HG03135 (cell line): ENCODE results near the gene ADRA2A.

ENCODE experiments used
- ATAC-seq: cut with Tn5 transposase; IDR thresholded peaks from one replicate; pipeline ENCODE4 v1.9.1; 2021; ENCODE audit warnings: mild to moderate bottlenecking, moderate library complexity; ENCODE audit not compliant: unreplicated experiment

Gene ADRA2A

DNA sequence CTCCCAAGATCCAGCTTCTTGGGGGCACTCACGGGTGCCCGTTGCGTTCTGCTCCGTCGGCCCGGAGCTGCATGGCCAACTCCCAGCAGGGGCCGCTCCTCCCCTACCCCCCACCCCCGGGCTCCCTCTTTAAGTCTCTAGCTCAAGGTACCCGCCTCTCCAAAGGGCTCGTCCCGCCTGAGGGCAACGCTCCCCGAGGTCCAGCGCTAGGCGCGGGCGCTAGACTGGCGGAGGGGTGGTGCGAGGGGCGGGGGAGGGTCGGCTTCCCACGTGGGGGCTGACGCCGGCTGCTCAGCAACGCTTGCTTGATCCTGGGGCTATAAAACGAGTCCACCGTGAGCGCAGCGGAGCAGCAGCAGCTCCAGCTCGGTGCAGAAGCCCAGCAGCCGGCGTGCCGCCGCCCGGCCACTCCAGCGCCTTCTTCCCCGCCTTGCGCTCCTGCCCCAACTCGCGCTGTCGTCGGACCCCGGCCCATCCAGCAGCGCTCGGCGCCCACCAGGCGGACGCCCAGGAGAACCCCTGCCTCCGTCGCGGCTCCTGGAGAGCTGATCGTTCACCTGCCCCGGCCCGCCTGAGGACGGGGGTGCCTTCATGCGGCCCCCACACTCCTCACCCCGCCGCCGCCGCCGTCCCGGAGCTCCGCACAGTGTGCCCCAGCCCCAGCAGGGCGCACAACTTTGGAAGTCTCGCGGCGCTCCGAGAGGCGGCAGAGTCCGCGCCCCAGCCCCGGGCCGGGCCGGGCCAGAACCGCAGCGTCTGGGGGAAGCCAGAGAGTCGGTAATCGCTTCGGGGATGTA lies at the start of gene ADRA2A:
ADRA2A (plus strand) TSS at position 348 of the 797 bp plus-strand sequence. CDS start 968 bp downstream, outside the sequence.
- no peak for ATAC-seq

DNA sequence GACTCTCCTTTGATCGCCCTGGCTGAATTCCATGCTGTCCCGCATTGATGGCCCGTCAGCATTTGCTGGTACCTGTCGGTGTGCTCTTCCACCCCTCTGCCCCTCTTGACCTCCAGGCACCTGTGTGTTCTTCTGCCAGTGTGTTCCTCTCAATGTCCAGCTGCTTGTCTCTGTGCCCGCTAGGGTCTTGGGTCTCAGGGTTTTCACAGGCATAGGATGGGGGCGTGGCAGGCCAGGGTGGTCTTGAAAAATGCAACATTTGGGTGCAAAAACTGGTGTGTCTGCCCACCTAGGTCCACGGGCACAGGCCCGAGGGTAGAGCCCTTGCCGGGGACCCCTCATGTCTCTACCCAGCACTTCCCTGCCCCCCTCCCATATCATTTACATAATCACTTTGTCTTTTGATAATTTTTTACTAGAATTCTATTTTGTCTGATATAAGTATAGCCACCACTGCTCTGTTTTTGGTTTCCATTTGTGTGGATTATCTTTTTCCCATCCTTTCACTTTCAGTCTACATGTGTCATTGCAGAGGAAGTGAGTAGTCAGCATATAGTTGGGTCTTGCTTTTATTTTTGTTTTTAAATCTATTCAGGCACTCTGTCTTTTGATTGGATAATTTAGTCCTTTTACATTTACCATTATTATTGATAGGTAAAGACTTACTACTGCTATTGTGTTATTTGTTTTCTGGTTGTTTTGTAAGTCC lies 46.6 kb upstream of the ADRA2A start:
- ATAC-seq, result no peak

DNA sequence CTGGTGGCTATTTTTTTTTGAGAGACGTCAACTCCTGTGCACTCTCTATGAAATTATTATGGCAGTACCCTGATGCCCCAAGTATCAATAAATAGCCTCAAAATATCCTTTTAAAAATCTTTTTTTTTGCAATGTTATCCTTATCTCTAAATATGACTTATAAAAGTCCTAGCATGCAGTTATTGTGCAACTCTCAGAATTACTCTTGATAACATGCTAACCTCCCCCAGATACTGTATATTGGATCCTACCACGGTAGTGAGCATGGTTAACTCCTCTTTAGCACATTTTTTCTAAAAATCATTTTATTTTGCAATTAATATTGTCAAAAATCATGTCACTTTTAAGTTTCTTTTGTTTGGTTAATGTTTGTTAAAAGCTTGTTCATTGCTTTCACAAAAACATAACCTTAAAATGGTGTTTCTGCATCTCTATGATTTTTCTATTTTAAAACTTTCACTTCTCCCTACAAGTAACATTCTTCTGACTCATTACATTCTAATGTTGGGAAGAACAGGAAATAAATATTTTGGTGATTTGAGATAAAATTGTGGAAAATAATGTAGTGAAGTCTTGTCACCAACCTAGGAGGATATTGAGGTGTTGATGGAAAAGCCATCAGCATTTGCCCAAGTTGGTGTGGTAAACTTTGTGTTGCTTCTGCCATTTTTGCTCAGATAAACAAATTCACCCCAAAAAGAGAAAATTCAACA lies 42.1 kb upstream of the ADRA2A start:
- no peak for ATAC-seq

- no peak for ATAC-seq
These were observed 41.3 kb upstream of the ADRA2A start for GRCh38 chr10:111035542-111035941.

- ATAC-seq, result no peak
These were observed 39.0 kb upstream of the ADRA2A start for GRCh38 chr10:111037858-111038257.

DNA sequence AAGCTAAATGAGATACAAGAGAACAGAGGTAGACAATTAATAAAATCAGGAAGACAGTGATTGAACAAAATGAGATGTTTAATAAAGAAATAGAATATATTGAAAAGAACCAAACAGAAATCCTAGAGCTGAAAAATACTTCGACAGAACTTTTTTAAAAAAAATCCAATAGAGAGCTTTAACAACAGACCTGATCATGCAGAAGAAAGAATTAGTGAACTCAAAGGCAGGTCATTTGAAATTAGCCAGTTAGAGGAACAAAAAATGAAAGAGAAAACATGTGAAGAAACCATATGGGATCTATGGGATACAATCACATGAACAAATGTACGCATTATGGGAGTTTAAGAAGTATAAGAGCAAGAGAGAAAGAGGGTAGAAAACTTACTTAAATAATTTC lies 37.3 kb upstream of the ADRA2A start:
- ATAC-seq, result no peak

DNA sequence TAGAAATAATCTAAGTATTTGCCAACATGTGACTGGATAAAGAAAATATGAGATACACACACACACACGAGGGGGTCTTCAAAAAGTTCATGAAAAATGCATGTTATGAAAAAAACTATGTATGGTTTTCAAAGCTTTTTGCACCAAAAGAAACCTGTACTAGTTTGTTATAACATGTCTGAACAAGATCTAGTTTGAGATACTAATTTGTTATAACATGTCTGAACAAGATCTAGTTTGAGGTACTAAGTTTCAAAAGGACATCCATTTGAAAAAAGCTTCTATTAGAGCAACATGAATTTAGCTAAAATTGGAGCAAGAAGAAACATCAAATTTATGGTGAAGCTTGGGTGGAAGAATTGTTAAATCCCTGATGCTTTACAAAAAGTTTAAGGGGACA lies 19.8 kb upstream of the ADRA2A start:
- ATAC-seq, result no peak

DNA sequence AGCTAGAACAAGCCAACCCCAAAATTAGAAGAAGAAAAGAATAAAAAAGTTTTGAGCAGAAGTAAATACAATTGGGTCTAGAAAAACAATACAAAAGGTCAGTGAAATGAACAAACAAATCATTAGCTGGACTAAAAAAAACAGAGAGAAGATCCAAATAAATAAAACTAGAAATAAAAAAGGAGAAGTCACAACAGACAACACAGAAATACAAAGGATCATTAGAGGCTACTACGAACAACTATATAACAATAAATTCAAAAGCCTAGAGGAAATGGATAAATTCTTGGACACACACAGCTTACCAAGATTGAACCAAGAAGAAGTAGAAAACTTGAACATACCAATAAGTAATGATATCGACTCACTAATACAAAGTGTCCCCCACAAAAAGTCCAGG lies 13.4 kb upstream of the ADRA2A start:
- no peak for ATAC-seq

- no peak for ATAC-seq
These were observed 4.6 kb upstream of the ADRA2A start for GRCh38 chr10:111072232-111072631.

GRCh38 chr10:111075577-111076185 lies 1.1 kb upstream of the ADRA2A start:
- no peak for ATAC-seq

- ATAC-seq, result no peak
These were observed 593 bp upstream of the ADRA2A start for GRCh38 chr10:111076191-111076681.

DNA sequence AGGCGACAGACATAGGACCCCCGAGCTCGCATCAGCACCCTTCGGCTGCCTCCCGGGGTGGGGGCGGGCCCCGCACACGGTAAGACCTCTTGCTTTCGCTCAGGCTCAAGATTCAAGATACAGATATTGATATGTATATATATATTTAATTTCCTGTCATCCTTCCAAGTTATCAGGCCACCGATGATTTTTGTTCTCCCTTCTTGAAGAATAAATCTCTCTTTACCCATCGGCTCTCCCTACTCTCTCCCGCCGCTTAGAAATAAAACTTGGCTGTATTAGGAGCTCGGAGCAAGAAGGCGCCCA lies 603 bp downstream of the ADRA2A start:
- ATAC-seq, result no peak

GRCh38 chr10:111077785-111078504 lies 1.1 kb downstream of the ADRA2A start:
- ATAC-seq, result no peak

- no peak for ATAC-seq
These were observed 1.8 kb downstream of the ADRA2A start for GRCh38 chr10:111078505-111079185.

GRCh38 chr10:111079241-111079760 lies 2.5 kb downstream of the ADRA2A start:
- ATAC-seq, result no peak

DNA sequence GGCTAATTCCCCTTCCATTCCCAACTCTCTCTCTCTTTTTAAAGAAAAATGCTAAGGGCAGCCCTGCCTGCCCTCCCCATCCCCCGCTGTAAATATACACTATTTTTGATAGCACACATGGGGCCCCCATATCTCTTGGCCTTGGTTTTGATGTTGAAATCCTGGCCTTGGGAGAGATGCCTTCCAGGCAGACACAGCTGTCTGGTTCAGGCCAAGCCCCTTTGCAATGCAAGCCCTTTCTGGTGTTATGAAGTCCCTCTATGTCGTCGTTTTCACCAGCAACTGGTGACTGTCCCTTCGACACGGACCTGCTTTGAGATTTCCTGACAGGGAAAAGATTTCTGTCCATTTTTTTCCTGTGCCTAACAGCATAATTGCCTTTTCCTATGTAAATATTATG lies 3.0 kb downstream of the ADRA2A start:
- no peak for ATAC-seq

- ATAC-seq, result no peak
These were observed 3.4 kb downstream of the ADRA2A start for GRCh38 chr10:111080224-111080623.

DNA sequence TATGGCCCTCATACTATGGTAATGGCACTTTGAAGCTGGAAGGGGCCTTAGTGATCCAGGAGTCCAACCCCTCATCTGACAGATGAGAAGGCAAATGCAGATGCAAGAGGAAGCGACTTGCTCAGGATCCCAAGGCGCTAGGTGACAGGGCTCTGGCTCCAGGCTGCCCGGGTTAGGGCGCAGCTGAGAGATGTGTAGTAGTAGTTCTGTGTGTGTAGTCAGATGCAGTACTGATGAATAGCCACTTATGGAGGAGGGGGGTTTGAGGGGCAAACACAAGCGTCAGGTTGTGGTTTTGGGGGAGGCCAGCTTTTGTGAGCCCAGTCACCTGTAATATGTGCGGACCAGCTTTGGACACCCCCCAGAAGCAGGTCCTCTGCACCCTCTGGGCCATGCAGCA lies 4.8 kb downstream of the ADRA2A start:
- no peak for ATAC-seq

DNA sequence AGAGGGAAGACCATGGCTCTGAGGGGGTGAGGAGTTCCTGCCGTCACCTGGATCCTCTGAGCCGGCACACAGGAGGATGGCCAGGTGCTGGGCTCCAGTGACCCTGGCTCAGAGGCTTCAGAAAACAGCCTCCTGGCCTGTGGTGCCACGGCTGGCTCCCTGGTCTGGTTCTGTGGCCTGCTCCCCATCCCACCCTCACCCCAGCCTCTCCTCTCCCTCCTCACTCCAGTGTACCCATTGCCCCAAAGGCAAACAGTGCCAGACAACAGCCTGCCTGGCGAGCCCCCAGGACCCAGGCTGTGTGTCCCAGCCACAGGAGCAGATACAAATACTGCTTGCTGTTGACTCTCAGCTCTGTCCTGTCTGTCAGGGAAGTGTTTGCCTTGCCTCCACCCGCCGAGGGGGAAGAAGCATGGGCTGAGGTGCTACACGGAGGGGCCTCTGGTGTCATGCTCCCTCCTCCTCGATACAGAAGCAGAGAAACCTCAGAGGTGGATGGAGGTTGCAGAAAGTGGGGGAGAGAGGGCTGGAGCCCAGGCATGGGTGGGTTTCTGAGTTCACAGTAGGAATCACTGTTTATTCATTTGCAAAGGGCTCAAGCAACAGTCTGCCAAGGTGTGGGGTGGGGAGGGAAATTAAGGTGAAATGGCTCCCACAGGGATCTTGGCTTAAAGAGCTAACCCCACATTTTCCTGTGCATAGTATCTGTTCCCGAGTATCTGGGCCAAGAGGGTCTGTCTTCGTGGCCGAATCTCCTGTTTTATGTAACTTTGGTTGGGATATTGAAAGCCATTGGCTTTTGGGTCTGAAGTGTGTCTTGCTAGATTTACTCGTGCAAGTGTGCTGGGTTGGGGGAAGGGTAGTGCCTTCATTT lies 5.5 kb downstream of the ADRA2A start:
- ATAC-seq, result no peak
